HG03139 (cell line): ENCODE results near the gene RPL19.

ENCODE experiments used
- ATAC-seq: cut with Tn5 transposase; IDR thresholded peaks from one replicate; pipeline ENCODE4 v1.9.1; 2021; ENCODE audit not compliant: unreplicated experiment

RPL19 gene

DNA sequence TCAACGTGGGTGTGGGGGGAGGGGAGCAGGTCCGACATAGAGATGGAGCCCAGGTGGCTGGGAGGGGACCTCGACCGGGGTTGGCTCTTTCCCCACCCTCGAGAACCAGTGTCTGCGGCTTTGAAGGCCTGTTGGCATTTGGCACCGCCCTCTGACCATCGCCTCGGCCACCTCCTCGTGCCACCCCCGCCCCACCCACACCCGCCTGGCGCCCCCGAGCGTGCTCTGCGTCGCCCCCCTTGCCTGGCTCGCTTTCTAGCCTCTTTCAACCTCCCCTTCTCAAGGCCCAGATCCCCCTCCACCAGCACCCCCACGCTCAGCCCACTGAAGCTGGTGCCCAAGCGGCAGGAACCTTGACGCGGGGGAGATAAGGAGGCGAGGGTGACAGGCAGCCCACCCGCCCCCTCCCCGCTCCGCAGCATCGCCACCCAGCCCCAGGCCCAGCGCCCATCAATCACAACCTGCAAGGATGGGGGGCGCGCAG is 3.2 kb upstream of the RPL19 start:
- no peak for ATAC-seq

DNA sequence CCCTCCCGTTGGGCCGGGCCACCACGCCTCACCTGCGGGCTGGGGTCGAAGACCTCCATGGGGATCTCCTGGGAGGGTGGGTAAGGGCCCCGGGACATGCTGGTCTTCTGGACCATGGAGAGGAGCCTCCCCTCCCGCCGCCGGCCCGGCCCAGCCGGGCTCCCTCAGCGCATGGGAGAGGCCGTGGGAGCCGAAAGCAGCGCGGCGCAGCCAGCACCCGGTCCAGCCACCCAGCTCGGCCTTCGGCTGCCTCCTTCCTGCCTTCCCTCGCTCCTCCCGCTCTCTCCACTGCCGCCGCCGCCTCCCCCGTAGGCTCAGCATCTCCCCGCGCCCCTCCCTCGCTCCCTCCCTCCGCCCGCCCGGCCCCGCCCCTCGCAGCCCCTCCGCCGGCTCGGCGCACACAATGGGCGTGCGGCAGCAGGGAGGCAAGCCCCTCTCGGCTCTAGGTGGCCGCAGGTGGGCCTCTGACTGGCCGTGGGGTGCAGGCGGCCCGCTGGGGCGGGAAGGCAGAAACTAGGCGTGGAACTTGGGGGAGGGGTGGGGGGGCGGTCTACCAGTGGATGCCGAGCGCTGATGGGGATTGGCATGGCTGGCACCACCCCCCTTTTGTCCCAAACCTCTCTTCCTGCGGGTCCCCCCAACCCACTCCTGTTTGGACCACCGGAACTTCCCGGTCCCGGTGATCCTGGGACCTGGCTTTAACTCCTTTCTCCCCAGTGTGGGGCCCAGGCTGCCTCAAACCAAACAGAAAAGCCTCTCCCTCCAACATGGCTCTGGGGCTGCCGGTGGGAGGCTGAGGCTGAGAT is 2.5 kb upstream of the RPL19 start, which contains the start of gene CACNB1:
Gene CACNB1, minus strand, starts transcription at position 290 of the 806 bp plus-strand sequence. Its CDS starts 174 bp downstream, at position 116.
- ATAC-seq = no peak

- no peak for ATAC-seq
Observed at GRCh38 chr17:39198186-39198566, 1.9 kb upstream of the RPL19 start.

DNA sequence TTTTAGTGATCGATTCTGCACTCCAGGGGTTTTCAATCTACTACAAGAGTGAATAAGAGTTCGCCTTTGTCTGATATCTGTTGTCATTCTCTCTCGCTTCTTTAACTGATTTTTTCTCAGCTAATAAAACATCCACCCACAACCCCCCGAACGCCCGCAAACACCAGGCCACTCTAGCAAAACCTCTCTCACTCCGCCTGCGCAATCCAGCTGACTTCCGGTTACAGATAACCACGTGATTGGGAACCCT is 338 bp upstream of the RPL19 start:
- ATAC-seq = peak; percentile 58

- no peak for ATAC-seq
Observed at GRCh38 chr17:39200957-39201510, 951 bp downstream of the RPL19 start.

- no peak for ATAC-seq
Observed at GRCh38 chr17:39204245-39204644, 4.2 kb downstream of the RPL19 start.

GRCh38 chr17:39205112-39205526 is 5.0 kb downstream of the RPL19 start:
- ATAC-seq = no peak

- ATAC-seq = no peak
Observed at GRCh38 chr17:39208136-39208535, 8.1 kb downstream of the RPL19 start.

- ATAC-seq = no peak
Observed at GRCh38 chr17:39208893-39209292, 8.8 kb downstream of the RPL19 start.

- ATAC-seq = no peak
Observed at GRCh38 chr17:39209317-39210092, 9.4 kb downstream of the RPL19 start.

DNA sequence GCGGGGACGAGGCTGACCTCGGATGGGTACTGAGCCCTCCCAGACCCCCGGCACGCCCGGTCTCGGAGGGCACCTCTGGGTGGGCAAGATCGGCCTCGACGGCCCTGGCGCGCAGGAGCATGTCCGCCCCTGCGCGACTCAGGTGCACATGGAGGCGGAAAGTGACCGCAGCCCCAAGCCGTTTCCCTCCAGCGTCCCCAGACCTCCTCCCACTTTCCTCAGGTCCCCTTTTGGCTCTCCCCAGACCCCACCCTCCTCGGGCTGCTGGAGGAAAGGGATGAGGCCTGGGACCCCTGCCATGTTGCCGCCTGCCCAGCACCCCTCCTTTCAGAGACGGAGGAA is 10.0 kb downstream of the RPL19 start:
- no peak for ATAC-seq

DNA sequence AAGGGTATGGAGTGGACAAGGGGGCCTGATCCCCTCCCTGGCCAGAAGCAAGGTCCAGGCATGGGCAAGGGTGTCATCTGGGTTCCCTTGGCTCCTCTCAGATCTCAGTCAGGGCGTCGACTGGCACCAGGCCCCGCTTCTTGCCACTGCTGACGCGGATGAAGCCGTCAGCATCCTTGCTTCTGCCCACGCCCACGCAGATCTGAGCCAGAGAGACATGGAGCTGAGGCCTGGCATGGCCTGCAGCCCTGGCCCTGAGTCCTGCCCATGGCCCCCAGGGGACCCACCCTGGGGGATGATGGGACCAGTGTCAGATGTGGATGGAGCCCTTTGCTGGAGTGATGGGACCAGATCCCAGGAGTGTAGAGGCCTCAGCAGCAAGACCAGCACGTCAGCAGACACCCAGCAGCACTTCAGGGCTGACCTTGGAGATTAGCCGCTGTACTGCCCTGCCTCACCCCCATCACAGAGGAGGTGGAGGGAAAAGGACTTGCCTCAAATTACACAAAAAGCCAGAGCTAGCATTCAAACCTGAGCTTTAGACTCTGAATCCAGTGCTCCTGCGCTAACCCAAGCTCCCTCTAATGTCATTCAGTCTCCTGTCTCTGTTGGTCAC is 12.2 kb downstream of the RPL19 start:
- no peak for ATAC-seq

- ATAC-seq = no peak
Observed at GRCh38 chr17:39212841-39213480, 12.9 kb downstream of the RPL19 start.

- no peak for ATAC-seq
Observed at GRCh38 chr17:39213852-39214251, 13.8 kb downstream of the RPL19 start.

DNA sequence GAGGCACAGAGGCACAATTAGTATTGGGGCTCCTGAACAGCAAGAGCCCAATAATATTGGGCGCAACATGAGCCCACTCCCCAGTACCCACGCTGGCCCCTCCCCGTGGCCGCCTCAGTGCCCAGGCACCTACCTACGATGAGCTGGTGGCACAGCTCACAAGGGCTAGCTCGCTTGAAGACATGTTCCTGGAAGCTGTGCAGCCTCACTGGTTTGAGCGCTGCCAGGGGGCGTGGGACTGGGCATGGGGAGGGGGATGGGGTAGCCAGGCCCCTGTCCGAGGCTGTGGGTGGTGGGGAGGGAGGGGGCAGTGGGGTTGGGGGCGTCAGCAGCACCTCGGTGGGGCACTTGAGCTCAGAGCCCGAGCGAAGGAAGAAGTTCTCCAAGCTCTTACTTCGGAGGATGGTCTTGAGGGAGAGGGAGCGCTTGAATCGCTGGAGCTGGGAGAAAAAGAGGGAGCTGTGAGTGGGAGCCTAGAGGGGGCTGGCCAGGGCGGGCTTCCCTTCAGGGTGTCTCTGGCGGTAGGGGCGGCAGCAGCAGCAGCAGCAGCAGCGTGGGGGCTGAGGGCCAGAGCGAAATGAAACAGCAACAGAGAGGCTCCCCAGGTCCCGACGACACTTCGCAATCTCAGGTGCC is 17.8 kb downstream of the RPL19 start:
- no peak for ATAC-seq

DNA sequence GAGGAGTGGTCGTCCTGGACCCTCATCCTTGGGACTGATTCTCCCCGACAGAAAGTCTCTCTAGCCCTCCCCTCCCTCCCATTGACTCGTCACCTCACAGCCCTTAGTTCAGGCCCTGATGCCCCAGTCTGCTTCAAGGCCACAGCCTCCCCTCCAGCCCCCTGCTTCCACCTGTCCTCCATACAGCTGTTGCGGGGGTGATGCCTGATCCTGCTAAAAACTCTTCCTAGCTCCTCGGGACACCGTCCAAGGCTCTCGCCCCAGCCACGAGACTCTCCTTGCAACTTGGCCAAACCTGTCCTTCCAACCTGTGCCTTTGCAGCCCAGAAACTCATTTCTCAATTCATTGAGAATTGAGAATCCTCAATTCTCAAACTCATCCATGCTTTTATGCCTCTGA is 18.8 kb downstream of the RPL19 start:
- no peak for ATAC-seq

DNA sequence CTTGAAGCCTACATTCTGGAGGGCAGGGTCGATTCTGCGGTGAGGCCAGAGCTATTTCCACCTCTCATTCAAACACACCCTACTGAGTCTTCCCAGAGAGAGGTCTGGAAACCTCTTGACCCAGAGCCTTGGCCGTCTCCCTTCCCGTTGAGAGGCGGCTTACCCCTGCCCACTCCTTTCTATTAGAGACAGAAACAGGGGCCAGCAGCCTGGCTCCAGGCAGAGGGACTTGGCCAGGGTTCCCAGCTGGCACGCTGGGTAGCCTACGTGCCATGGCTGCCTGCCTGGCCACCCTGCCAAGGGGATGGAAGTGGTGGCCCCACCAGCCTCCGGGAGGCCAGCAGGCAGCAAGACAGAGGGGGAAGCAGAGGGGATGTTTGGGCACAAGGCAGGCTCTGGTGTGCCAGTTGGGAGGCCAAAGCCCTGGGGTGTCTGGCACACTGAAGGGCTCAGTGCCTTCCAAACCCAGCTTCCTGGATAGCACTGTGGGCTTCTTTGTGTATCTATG is 19.6 kb downstream of the RPL19 start:
- no peak for ATAC-seq

GRCh38 chr17:39221572-39221971 is 21.5 kb downstream of the RPL19 start:
- ATAC-seq = no peak

- ATAC-seq = no peak
Observed at GRCh38 chr17:39222151-39222550, 22.1 kb downstream of the RPL19 start.
